ENCODE results near the gene CNOT6L. TPM values are rescaled to one million over a fixed set of nuclear protein-coding genes. Genes with fewer than 3 reads are reported as not detected.

CNOT6L gene
- total RNA-seq, 1 experiment from 2014 or later, result 8.1 TPM

- no peak for DNase-seq (ENCODE audit: low read depth)
Observed at GRCh38 chr4:77713884-77714283, 105.3 kb downstream of the CNOT6L start.

- DNase-seq (ENCODE audit: low read depth), result no peak
Observed at GRCh38 chr4:77712675-77713074, 106.5 kb downstream of the CNOT6L start.

DNA sequence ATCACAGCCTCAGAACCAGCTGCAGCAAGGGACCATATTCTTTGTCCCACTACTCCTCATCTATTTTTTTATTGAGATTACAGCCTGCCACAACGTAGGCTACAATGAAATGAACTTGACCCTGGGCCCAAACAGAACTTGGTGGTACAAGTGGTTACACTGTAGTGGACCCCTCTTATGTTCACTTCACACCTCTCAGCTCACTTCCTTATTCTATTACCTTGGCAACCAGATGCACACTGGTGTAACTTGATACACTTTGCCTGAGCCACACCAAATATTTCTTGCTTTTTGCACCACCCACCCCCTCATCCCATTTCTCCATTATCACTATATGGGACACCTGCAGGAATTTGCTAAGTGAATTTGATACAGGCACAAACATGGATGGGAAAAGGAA is 107.7 kb downstream of the CNOT6L start:
- no peak for DNase-seq (ENCODE audit: low read depth)

DNA sequence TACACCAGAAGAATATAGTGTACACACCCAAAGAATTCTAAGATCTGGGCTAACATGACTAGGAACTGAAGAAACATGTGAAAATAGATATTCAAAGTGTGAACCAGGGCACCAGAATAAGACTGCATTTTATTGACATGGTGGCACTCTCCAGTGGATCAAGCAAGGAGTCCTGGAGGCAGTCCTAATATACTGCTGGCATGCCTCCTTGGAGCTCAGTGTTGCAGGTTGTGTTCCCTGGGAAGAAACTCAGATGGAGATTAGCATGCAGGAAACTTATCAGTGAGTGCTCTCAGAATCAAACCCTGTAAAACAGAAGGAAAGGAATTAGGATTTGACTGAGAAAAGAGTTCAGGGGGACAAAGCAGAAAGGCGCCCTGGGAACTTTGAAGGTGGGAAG is 108.5 kb downstream of the CNOT6L start:
- DNase-seq (ENCODE audit: low read depth), result no peak

- DNase-seq (ENCODE audit: low read depth), result no peak
Observed at GRCh38 chr4:77710059-77710458, 109.1 kb downstream of the CNOT6L start.

GRCh38 chr4:77706717-77707116 is 112.5 kb downstream of the CNOT6L start:
- no peak for DNase-seq (ENCODE audit: low read depth)

- no peak for DNase-seq (ENCODE audit: low read depth)
Observed at GRCh38 chr4:77703666-77704065, 115.5 kb downstream of the CNOT6L start.

DNA sequence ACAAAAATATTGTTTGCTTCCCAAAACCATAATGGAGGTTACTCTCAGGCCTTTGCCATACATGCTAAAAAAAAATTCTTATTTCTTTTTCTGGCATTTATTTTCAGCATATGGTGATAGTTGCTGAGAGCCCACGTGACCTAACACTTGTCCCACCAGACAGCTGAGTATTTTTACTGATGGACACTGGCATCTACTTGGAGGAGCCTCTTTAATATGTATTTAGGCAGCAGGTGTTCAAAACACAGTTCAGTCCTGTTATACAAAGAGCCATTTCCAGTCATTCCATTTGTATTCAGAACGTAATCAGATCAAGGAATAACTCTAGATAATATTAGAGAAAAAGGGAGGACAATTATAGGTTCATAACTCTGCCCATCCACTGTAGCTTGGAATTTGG is 118.0 kb downstream of the CNOT6L start:
- DNase-seq (ENCODE audit: low read depth), result no peak

DNA sequence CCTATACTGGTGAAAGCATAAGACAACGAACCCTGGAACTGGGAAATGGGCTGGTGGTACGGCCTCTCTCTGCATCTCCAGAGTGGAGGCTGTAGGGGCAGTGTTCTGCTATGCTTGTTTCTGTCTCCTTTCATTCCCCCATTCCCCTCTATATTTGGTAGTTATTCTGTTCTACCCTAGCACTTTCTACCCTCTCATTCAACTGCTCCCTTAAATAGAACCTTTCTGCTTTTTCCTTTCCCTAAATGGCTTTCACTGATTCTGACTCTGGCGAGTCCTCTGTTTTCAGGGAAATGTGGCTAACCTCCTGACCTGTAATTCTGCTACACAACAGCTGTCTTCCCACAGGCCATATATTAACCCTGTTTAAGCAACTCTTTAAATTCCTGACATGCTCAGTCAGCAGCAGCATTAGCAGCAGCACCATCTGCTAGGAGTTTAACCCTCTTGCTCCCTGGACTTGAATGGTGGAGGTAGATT is 119.4 kb downstream of the CNOT6L start:
- DNase-seq (ENCODE audit: low read depth), result peak; percentile 54

DNA sequence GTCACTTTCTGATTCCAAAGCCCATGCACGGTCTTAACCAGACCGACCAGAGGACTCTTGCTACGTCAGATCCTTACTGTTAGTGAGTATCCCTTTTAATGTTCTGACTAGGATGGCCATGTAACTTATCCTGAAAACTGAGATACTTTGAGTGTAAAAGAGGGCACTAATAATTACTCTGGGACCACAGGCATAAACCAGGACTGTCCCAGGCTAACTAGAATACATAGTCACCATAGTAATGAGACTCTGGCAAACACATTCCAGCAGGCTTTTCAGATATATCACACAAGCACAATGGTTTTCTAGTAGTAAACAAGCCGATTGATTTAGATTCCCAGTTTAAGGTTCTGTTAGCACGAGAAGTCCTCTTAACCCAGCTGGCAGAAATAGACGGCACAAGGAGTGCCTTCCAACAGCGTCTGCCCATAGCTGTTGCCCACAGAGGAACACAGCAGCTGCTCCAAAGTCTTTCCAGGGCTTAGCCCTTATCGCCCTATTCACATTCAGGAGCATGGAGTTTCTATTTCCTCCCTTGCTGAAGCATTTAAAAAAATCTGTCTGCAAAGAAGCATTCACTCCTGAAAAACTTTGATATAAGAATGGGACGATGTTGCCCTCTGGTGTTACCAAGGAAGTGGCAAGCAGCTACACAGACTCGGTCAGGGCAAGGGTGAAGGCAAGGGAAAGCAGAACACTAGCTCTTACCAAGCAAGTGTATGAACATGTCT is 121.1 kb downstream of the CNOT6L start:
- DNase-seq (ENCODE audit: low read depth), result peak; percentile 69

- peak; percentile 92 for DNase-seq (ENCODE audit: low read depth)
Observed at GRCh38 chr4:77695774-77696173, 123.4 kb downstream of the CNOT6L start.

GRCh38 chr4:77692847-77693432 is 126.2 kb downstream of the CNOT6L start:
- no peak for DNase-seq (ENCODE audit: low read depth)

GRCh38 chr4:77681792-77682191 is 137.4 kb downstream of the CNOT6L start:
- no peak for DNase-seq (ENCODE audit: low read depth)

DNA sequence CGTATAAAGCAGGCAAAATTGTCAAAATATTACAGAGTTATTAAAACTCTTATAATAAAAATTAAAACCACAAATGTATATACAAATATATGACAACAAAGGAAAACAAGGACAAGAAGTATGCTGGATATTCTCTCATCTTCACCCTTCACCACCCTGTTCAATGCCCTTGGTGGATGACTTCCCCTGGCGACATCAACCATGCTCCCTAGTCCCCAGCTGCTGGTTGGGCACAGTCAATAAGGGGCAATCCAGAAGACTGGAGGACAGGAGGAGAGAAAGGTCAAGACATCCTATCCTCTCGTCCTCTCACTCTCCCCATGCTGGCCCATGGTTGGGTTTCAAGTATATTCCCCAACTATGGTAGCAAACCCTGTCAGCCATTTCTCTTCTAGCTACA is 142.3 kb downstream of the CNOT6L start:
- no peak for DNase-seq (ENCODE audit: low read depth)

DNA sequence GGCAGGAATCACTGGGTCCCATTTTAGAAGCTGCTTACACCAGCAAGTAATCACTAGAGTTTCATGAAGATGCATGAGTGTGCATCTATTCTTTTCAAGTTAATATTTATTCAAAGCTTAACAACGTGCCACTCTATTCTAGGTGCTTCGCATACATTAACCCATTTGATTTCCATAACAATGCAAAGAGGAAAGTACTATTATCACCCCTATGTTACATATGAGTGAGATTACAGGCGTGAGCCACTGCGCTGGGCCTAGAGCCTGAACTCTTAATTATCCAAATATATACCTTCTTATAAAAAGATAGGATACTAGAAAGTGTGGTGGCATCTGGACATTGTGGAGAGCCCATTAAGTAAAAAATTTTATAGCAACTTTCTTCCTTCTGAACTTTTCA is 148.1 kb downstream of the CNOT6L start:
- no peak for DNase-seq (ENCODE audit: low read depth)

DNA sequence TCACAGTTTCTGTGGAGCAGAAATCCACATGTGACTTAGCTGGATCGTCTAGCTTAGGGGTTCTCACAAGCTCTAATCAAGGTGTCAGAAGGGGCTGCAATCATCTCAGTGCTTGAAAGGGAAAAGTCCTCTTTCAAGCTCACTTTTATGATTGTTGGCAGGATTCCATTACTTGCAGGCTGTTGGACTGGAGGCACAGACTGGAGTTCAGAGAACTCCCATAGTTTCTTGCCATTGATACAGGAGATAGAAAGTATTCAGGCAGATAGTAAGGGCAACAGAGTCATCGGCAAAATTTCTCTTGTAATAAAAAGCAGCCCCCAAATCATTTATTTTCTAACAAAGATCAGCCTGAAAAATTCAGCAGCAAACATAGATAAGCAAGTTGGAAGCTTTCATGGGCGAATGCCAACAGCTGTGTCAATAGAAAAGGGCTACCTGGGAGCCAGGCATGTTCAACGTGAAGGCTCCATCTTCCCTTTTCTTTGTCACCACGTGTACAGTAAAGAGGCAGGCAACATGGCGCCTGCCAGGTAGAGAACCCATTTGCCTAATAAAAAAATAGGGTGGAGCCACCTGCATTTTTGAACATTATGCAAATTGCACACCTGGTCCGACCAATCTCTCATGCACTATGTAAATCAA is 149.1 kb downstream of the CNOT6L start:
- DNase-seq (ENCODE audit: low read depth), result no peak

DNA sequence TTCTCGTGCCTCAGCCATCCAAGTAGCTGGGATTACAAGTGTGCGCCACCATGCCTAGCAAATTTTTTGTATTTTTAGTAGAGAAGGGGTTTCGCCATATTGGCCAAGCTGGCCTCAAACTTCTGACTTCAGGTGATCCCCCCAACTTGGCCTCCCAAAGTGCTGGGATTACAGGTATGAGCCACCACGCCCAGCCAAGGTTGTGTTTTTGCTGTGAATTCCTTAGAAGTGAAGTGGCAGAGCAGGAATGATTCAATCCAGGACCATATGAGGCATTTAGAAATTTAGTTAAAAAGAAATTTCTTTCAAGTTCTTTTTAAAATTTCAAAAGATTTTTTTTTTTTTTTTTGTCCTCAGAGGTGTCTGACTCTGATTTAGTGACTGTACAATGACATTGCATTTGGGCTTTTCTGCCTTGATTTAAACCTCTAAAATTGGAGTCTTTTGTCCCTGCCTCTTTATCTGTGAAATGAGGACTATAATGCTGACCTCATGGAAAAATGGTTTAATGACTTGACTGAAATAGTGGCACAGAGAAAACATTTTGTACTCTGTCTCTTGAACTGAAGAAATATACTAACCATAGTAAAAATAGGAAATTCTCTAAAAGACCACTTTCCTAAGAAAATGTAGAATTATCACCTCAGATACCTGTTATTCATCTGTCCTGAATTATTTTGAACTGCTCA is 153.6 kb downstream of the CNOT6L start:
- no peak for DNase-seq (ENCODE audit: low read depth)

Other genes starting within 250 kb of the CNOT6L start
- gene CXCL13, start 213.5 kb downstream of the CNOT6L start, total RNA-seq (2014; rRNA removed; shearing (Covaris generic)), result not detected in 2 replicates
- gene MRPL1, start 43.5 kb upstream of the CNOT6L start, total RNA-seq (2014; rRNA removed; shearing (Covaris generic)), result 20.7 and 23.0 TPM in 2 replicates
- 0.02 TPM in 1 of 2 replicates, not detected in the other for gene FRAS1, start 238.0 kb upstream of the CNOT6L start, total RNA-seq (2014; rRNA removed; shearing (Covaris generic))

Measured in M059J (cell line).